Stimulated activated naive CD4-positive, alpha-beta T cell (primary cell): ENCODE measurements around the gene SOWAHA.

Experiments used
- DNase-seq, 6 experiments: peaks; one replicate each; lab custom pipeline; 2025; lab: John Stamatoyannopoulos, UW

SOWAHA gene

GRCh38 chr5:132807163-132807838, 5.8 kb upstream of the SOWAHA start:
- DNase-seq: no peak

GRCh38 chr5:132808448-132808847, 4.7 kb upstream of the SOWAHA start:
- DNase-seq: no peak

- no peak for DNase-seq
These were observed 4.2 kb upstream of the SOWAHA start for GRCh38 chr5:132808866-132809265.

- no peak for DNase-seq
These were observed 2.5 kb upstream of the SOWAHA start for GRCh38 chr5:132810605-132811004.

GRCh38 chr5:132812123-132812765, 858 bp upstream of the SOWAHA start:
- DNase-seq: no peak

- DNase-seq: peak in 3 of 6 experiments; percentile 26 to 54 (median 30)
These were observed 749 bp downstream of the SOWAHA start for GRCh38 chr5:132813599-132814502.

- DNase-seq: no peak
These were observed 1.6 kb downstream of the SOWAHA start for GRCh38 chr5:132814503-132815294.

GRCh38 chr5:132815454-132815853, 2.4 kb downstream of the SOWAHA start:
- no peak for DNase-seq

- DNase-seq: no peak
These were observed 3.0 kb downstream of the SOWAHA start for GRCh38 chr5:132816083-132816482.

GRCh38 chr5:132816554-132816953, 3.5 kb downstream of the SOWAHA start:
- DNase-seq: no peak

- no peak for DNase-seq
These were observed 3.9 kb downstream of the SOWAHA start for GRCh38 chr5:132817011-132817410.

- peak in 2 of 6 experiments; percentile 10 to 45 for DNase-seq
These were observed 6.4 kb downstream of the SOWAHA start for GRCh38 chr5:132819468-132819867.

GRCh38 chr5:132820162-132820754, 7.2 kb downstream of the SOWAHA start:
- peak; percentile 50 to 85 (median 78) for DNase-seq

GRCh38 chr5:132821350-132821749, 8.2 kb downstream of the SOWAHA start:
- no peak for DNase-seq

- DNase-seq: no peak
These were observed 8.7 kb downstream of the SOWAHA start for GRCh38 chr5:132821791-132822190.

GRCh38 chr5:132822650-132823480, 9.8 kb downstream of the SOWAHA start:
- peak in 1 of 6 experiments; percentile 27 for DNase-seq

- DNase-seq: no peak
These were observed 10.5 kb downstream of the SOWAHA start for GRCh38 chr5:132823481-132824050.

GRCh38 chr5:132824426-132824825, 11.3 kb downstream of the SOWAHA start:
- no peak for DNase-seq

- no peak for DNase-seq
These were observed 12.1 kb downstream of the SOWAHA start for GRCh38 chr5:132825033-132825833.
